Breast epithelium (tissue), 4 donors: ENCODE results near the gene NCR3LG1. TPM values are rescaled to one million over a fixed set of nuclear protein-coding genes. Genes with fewer than 3 reads are reported as not detected.

Experiments used
- DNase-seq, 2 donors: peaks; one replicate each; pipeline ENCODE4 v3.0.0-alpha.2; 2019; ENCODE audit warnings: low spot score in 2 of 2
- H3K27ac ChIP-seq, 2 donors: fragments of 200-600 bp; sonication (generic) in 1 of 2; one replicate each; pipeline ENCODE4 v1.5.1; 2016 to 2019; ENCODE audit warnings: mild to moderate bottlenecking in 1 of 2
- H3K27me3 ChIP-seq, 2 donors: fragments of 200-600 bp; sonication (generic) in 1 of 2; one replicate each; pipeline versions ENCODE4 v1.5.1 to v1.6.0; 2017 to 2019; ENCODE audit warnings: control low read depth in 1 of 2, mild to moderate bottlenecking in 1 of 2
- H3K36me3 ChIP-seq: fragments of 200-600 bp; one replicate; pipeline ENCODE4 v1.5.1; 2019
- H3K4me1 ChIP-seq, 2 donors: fragments of 200-600 bp; sonication (generic); one replicate each; pipeline ENCODE4 v1.5.1; 2016 to 2019; ENCODE audit warnings: control low read depth in 1 of 2
- H3K4me3 ChIP-seq, 3 donors: fragments of 200-600 bp; sonication (generic); 1 replicate in 2 of 3; 2 replicates in 1 of 3; pipeline ENCODE4 v1.5.1; 2016 to 2019; ENCODE audit warnings: mild to moderate bottlenecking in 3 of 3, moderate library complexity in 2 of 3
- H3K9me3 ChIP-seq, 2 donors: fragments of 200-600 bp; sonication (generic) in 1 of 2; one replicate each; pipeline ENCODE4 v1.5.1; 2016 to 2019; ENCODE audit warnings: control low read depth in 1 of 2
- POLR2A ChIP-seq: fragments of 450-650 bp; IDR thresholded peaks from one replicate; pipeline ENCODE4 v1.6.1; 2016; ENCODE audit warnings: antibody characterized with exemption, mild to moderate bottlenecking, moderate library complexity
- POLR2AphosphoS5 ChIP-seq, 3 donors: sonication (generic); formaldehyde crosslinking; IDR thresholded peaks; one replicate each; pipeline ENCODE4 v1.6.1; 2017; ENCODE audit warnings: antibody characterized with exemption in 3 of 3
- intact Hi-C: fragments of 100-400 bp; cut with DNase I; formaldehyde crosslinking; loops from one replicate; pipeline ENCODE4 v1.15.1; 2023; ENCODE audit warnings: low total_unique reads
- total RNA-seq, 3 donors: library from RNA; depleted of rRNA; stranded (reverse); fragments of >200 nt; gene quantifications; one replicate each; pipeline ENCODE4 v1.1.0, GENCODE V29; 2016
- TF ChIP-seq, protein P1 (sequence below), 3 donors: fragments of 450-650 bp; IDR thresholded peaks; one replicate each; pipeline ENCODE4 v1.5.1; 2016 to 2017; ENCODE audit warnings: antibody characterized with exemption in 3 of 3, mild to moderate bottlenecking in 3 of 3, moderate library complexity in 3 of 3

NCR3LG1 gene
- total RNA-seq, 3 donors from 2014 or later: 2.9 to 5.0 (median 4.3) TPM

DNA sequence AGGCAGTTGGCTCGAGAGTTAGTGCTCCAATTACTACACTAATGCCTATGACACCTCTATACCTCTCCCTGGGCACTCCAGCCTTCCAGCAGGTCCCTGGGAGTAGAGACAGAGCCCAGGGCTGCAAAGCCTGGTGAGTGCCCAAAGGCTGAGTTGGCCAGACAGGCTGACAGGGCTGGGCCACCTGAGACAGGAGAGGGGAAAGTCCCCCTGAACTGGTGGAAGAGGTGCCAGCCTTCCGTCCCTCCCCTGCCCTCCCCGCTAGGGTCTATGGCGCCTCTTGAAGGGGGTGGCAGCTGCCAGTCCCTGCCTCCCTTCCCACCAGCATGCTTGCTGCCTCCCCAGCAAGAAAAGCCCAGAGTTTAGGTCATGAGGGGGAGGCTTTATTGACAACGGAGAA lies 33.9 kb downstream of the NCR3LG1 start:
- no peak overlapping the region for H3K4me3 ChIP-seq
- no peaks in the 10 kb centered on the region for H3K27me3 ChIP-seq
- H3K27ac ChIP-seq: no peak overlapping the region
- intact Hi-C loops: loop anchor here (5.0 kb wide), 1 partner anchor 117 kb away; no protein-coding TSS in a partner anchor
- no peaks in the 10 kb centered on the region for H3K4me1 ChIP-seq
- H3K36me3 ChIP-seq: no peaks in the 10 kb centered on the region
- no peaks in the 10 kb centered on the region for H3K9me3 ChIP-seq
- TF ChIP-seq, protein P1, sequence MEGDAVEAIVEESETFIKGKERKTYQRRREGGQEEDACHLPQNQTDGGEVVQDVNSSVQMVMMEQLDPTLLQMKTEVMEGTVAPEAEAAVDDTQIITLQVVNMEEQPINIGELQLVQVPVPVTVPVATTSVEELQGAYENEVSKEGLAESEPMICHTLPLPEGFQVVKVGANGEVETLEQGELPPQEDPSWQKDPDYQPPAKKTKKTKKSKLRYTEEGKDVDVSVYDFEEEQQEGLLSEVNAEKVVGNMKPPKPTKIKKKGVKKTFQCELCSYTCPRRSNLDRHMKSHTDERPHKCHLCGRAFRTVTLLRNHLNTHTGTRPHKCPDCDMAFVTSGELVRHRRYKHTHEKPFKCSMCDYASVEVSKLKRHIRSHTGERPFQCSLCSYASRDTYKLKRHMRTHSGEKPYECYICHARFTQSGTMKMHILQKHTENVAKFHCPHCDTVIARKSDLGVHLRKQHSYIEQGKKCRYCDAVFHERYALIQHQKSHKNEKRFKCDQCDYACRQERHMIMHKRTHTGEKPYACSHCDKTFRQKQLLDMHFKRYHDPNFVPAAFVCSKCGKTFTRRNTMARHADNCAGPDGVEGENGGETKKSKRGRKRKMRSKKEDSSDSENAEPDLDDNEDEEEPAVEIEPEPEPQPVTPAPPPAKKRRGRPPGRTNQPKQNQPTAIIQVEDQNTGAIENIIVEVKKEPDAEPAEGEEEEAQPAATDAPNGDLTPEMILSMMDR (IDR thresholded peaks at IDR 0.05): no peak
- no peak for TF ChIP-seq POLR2A
- no peak for TF ChIP-seq POLR2AphosphoS5 (IDR thresholded peaks at IDR 0.05)
- no peak for DNase-seq

DNA sequence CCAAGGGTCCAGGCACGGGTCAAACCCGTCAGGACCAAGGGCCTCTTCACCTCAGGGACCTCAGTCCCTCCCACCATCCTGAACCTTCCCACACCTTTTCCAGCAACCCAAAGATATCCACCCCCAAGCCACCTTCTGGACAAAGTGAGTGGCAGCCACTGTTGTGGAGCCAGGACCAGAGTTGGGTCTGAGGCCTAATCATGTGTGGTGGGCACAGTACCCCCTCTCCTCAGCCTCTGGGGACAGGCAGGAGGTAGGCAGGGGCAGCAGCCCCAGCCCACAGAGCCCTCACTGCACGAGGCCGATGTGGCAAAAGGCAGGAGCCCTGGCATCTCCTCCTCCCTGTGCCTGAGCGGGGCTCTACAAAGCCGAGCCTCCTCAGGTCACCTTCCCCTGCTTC lies 34.3 kb downstream of the NCR3LG1 start:
- Histone ChIP-seq H3K4me1 (no peaks in the 10 kb centered on the region), H3K9me3 (no peaks in the 10 kb centered on the region), H3K36me3 (no peaks in the 10 kb centered on the region), H3K27me3 (no peaks in the 10 kb centered on the region), H3K27ac (peak overlapping the region in 1 of 2 donors; percentile 33), H3K4me3 (peak overlapping the region in 2 of 3 donors; percentile 15 to 21)
- TF ChIP-seq, protein P1 (IDR thresholded peaks at IDR 0.05): no peak
- TF ChIP-seq POLR2AphosphoS5 (IDR thresholded peaks at IDR 0.05) (no peak), POLR2A (no peak)
- intact Hi-C loops: loop anchor here (5.0 kb wide), 1 partner anchor 116 kb away; no protein-coding TSS in a partner anchor
- DNase-seq: no peak

DNA sequence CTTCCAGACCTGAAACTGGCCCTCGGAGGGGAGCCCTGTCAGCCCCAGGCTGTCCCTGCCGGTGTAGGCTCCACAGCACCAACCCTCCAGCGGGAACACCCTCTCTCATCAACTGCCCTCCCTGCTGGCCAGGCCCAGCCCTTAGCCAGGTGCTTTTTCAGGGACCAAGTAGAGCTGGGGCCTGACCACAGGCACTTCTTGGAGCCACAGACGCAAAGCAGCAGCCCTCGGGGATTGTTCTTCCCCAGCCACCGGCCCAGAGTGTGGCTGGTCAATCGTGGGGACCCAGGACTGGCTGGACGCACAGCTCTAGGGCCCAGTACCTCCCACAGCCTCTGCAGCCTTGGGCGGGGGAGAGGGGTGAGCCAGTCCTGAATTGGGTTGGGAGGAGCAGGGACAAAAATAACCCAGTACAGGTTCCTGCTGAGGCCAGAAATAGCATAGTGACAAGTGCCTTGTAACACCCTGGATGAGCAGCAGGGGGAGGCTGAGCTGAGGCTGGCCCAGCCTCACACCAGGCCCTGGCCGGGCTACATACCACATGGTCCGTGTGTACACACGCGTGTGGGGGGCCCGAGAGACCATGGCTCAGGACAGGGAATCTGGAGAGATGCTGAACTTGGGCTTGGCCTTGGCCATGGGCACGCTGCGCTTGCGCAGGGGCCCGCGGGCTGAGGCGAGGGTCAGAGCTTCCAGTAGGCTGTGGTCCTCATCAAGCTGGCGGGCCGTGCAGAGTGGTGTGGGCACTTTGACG lies 34.9 kb downstream of the NCR3LG1 start:
- DNase-seq: no peak
- Histone ChIP-seq H3K36me3 (no peaks in the 10 kb centered on the region), H3K27me3 (no peaks in the 10 kb centered on the region), H3K4me1 (no peaks in the 10 kb centered on the region), H3K9me3 (no peaks in the 10 kb centered on the region), H3K4me3 (peak overlapping the region in 2 of 3 donors; percentile 15 to 21), H3K27ac (peak overlapping the region; percentile 33 to 45)
- TF ChIP-seq POLR2A: no peak
- TF ChIP-seq, protein P1 (IDR thresholded peaks at IDR 0.05): peak in 2 of 3 donors; percentile 49 to 62
- intact Hi-C loops: loop anchor here (5.0 kb wide), 1 partner anchor 116 kb away; no protein-coding TSS in a partner anchor

DNA sequence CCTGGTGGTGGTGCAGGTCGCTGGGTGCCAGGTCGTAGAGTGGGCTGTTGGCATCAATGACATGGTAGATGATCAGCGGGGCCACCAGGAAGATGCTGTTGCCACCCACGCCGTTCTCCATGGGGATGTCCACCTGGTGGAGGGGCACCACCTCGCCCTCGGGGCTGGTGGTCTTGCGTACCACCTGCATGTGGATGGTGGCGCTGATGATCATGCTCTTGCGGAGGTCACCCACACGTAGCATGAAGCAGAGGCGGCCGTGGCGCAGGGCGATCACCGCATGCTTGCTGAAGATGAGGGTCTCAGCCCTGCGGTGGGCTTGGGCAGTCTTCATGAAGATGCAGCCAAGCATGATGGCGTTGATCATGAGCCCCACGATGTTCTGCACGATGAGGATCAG lies 35.7 kb downstream of the NCR3LG1 start:
- no peak for DNase-seq
- no peaks in the 10 kb centered on the region for H3K36me3 ChIP-seq
- TF ChIP-seq POLR2AphosphoS5 (IDR thresholded peaks at IDR 0.05): no peak
- TF ChIP-seq, protein P1 (IDR thresholded peaks at IDR 0.05): no peak
- no peaks in the 10 kb centered on the region for H3K9me3 ChIP-seq
- no peaks in the 10 kb centered on the region for H3K27me3 ChIP-seq
- intact Hi-C loops: loop anchor here (5.0 kb wide), 1 partner anchor 115 kb away; no protein-coding TSS in a partner anchor
- H3K27ac ChIP-seq: no peak overlapping the region
- H3K4me3 ChIP-seq: no peak overlapping the region
- H3K4me1 ChIP-seq: no peaks in the 10 kb centered on the region

DNA sequence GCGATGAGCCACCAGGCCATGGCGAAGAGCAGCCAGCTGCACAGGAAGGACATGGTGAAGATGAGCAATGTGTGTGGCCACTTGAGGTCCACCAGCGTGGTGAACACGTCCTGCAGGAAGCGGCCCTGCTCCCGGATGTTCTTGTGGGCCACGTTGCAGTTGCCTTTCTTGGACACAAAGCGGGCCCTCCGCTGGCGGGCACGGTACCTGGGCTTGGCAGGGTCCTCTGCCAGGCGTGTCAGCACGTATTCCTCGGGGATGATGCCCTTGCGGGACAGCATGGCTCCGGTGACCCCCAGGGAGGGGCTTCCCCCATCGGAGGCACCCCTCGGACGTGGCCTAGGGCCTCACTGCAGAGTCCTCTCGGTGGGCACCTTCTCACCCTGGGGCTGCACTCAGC lies 36.2 kb downstream of the NCR3LG1 start:
- intact Hi-C loops: loop anchor here (5.0 kb wide), 1 partner anchor 114 kb away; no protein-coding TSS in a partner anchor

More for the DNA sequence above, 36.2 kb downstream of the NCR3LG1 start:
- Histone ChIP-seq H3K36me3 (no peaks in the 10 kb centered on the region), H3K4me3 (no peak overlapping the region), H3K4me1 (no peaks in the 10 kb centered on the region), H3K27ac (no peak overlapping the region), H3K9me3 (no peaks in the 10 kb centered on the region), H3K27me3 (no peaks in the 10 kb centered on the region)
- TF ChIP-seq, protein P1 (IDR thresholded peaks at IDR 0.05): no peak
- no peak for TF ChIP-seq POLR2A
- TF ChIP-seq POLR2AphosphoS5 (IDR thresholded peaks at IDR 0.05): no peak
- no peak for DNase-seq
